PC-9 (cell line): ENCODE measurements around the gene DEAF1. TPM values are rescaled to one million over a fixed set of nuclear protein-coding genes. Genes with fewer than 3 reads are reported as not detected.

Experiments used
- BruUV-seq: library from RNA; stranded (reverse); fragments of 400-500 nt; replicated peaks from 2 replicates; lab custom pipeline; 2021; lab: Mats Ljungman, UMichigan
- CTCF ChIA-PET: fragments of 300-600 bp; sonication (Branson Sonifier 250); formaldehyde crosslinking; loops from one replicate; lab custom pipeline; 2022; ENCODE audit warnings: antibody characterized with exemption; lab: Charles Lee
- POLR2A ChIA-PET: fragments of 300-600 bp; sonication (Branson Sonifier 250); formaldehyde crosslinking; loops from one replicate; lab custom pipeline; 2022; ENCODE audit warnings: antibody characterized with exemption; ENCODE audit not compliant: unreplicated experiment; lab: Charles Lee
- DNase-seq, 2 experiments: peaks; one replicate each; pipeline versions ENCODE4 v3.0.0 to v3.0.0-alpha.2; 2015 to 2022; ENCODE audit warnings: mixed read lengths in 1 of 2
- H2AFZ ChIP-seq: fragments of 200-600 bp; sonication (generic); 2 replicates; pipeline ENCODE4 v1.8.1; 2017; ENCODE audit warnings: antibody characterized with exemption
- H3F3A ChIP-seq: fragments of 200-600 bp; sonication (generic); 2 replicates; pipeline ENCODE4 v1.8.1; 2017; ENCODE audit warnings: antibody characterized with exemption, mild to moderate bottlenecking, low read depth; ENCODE audit not compliant: insufficient read depth
- H3K27ac ChIP-seq: fragments of 200-600 bp; sonication (generic); 2 replicates; pipeline ENCODE4 v1.6.1; 2016; ENCODE audit warnings: mixed run types
- H3K27me3 ChIP-seq: fragments of 200-600 bp; sonication (generic); 2 replicates; pipeline ENCODE4 v1.6.1; 2016; ENCODE audit warnings: low read depth, mixed run types; ENCODE audit not compliant: insufficient read depth
- H3K36me3 ChIP-seq: fragments of 200-600 bp; sonication (generic); 2 replicates; pipeline ENCODE4 v1.6.1; 2016; ENCODE audit warnings: low read depth, mixed run types
- H3K4me1 ChIP-seq: fragments of 200-600 bp; sonication (generic); replicated peaks from 2 replicates; pipeline ENCODE4 v1.6.1; 2016; ENCODE audit warnings: mixed run types; ENCODE audit not compliant: insufficient read depth
- H3K4me2 ChIP-seq: fragments of 200-600 bp; sonication (generic); 2 replicates; pipeline ENCODE4 v1.6.1; 2017; ENCODE audit warnings: mixed run types
- H3K4me3 ChIP-seq: fragments of 200-600 bp; sonication (generic); 2 replicates; pipeline ENCODE4 v1.6.1; 2016; ENCODE audit warnings: mixed run types
- H3K79me2 ChIP-seq: fragments of 200-600 bp; sonication (generic); 2 replicates; pipeline ENCODE4 v1.6.1; 2017; ENCODE audit warnings: low read depth, mixed run types
- H3K9me2 ChIP-seq: fragments of 200-600 bp; sonication (generic); 2 replicates; pipeline ENCODE4 v1.8.1; 2017; ENCODE audit warnings: mild to moderate bottlenecking; ENCODE audit not compliant: insufficient read depth
- H3K9me3 ChIP-seq: fragments of 200-600 bp; sonication (generic); 2 replicates; pipeline ENCODE4 v1.8.1; 2016; ENCODE audit warnings: low read depth; ENCODE audit not compliant: insufficient read depth
- H4K20me1 ChIP-seq: fragments of 200-600 bp; sonication (generic); 2 replicates; pipeline ENCODE4 v1.8.1; 2017; ENCODE audit not compliant: insufficient read depth
- EZH2 ChIP-seq: fragments of 200-600 bp; sonication (generic); IDR thresholded peaks from 2 replicates; pipeline ENCODE4 v1.8.0; 2017; ENCODE audit warnings: antibody characterized with exemption, low read depth
- intact Hi-C: fragments of 100-400 bp; cut with micrococcal nuclease; formaldehyde crosslinking; loops from one replicate; pipeline ENCODE4 v1.10.0; 2022; ENCODE audit not compliant: unreplicated experiment
- total RNA-seq: library from RNA; stranded (reverse); gene quantifications from 2 replicates; pipeline ENCODE4 v1.2.3, GENCODE V29; 2021
- TF ChIP-seq, protein P1 (sequence below): fragments of 200-600 bp; sonication (generic); conservative IDR thresholded peaks from 2 replicates; pipeline ENCODE4 v1.6.1; 2017; ENCODE audit warnings: mixed run types, antibody characterized with exemption, mild to moderate bottlenecking, moderate library complexity

DEAF1 gene
- total RNA-seq, 1 experiment from 2014 or later, result 36.9 TPM

DNA sequence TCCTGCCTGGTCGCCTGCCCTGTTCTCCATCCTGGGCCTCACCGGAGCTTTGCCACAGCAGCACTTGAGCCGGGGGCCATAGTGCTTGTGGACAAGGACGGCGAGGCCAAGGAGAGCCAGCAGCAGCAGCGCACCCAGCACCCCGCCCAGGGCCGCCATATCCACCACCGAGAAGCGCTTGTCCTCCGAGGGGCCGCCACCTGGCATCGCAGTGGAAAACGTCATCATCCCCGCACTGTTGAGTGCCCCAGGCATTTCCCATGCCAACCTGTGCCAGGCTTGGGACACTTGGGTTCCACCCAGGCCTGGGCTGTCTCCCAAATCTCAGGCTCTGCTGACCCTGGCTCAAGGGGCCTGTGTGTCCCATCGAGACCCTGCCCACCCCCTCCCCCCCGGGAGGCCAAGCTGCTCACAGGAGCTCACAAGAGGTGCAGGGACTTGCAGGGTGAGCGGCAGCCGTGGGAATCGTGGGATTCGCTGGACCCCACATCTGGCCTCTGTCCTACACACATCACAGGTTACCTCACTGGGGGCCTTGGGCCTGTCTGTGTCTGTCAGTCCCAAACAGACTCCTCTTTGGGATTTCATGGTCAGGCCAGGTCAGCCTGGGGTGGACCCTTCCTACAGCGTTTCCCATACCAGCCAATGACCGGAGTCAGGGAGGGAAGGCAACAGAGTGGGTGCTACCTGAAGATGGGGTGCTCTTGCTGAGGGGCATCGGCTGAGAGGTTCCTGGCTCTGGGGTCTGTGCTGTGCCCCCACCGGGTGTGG, 76.9 kb downstream of the DEAF1 start:
- no peak for TF ChIP-seq EZH2
- TF ChIP-seq, protein P1, sequence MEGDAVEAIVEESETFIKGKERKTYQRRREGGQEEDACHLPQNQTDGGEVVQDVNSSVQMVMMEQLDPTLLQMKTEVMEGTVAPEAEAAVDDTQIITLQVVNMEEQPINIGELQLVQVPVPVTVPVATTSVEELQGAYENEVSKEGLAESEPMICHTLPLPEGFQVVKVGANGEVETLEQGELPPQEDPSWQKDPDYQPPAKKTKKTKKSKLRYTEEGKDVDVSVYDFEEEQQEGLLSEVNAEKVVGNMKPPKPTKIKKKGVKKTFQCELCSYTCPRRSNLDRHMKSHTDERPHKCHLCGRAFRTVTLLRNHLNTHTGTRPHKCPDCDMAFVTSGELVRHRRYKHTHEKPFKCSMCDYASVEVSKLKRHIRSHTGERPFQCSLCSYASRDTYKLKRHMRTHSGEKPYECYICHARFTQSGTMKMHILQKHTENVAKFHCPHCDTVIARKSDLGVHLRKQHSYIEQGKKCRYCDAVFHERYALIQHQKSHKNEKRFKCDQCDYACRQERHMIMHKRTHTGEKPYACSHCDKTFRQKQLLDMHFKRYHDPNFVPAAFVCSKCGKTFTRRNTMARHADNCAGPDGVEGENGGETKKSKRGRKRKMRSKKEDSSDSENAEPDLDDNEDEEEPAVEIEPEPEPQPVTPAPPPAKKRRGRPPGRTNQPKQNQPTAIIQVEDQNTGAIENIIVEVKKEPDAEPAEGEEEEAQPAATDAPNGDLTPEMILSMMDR, result no peak
- Histone ChIP-seq H2AFZ (no peak overlapping the region), H3K9me3 (no peaks in the 10 kb centered on the region), H3K4me1 (no peaks in the 10 kb centered on the region), H4K20me1 (peaks cover 2% of the 10 kb centered on the region), H3K36me3 (no peaks in the 10 kb centered on the region), H3F3A (peaks cover 4% of the 10 kb centered on the region; the same call in 1 of the 2 replicates), H3K27ac (no peak overlapping the region), H3K79me2 (no peaks in the 10 kb centered on the region), H3K4me3 (no peak overlapping the region), H3K9me2 (no peaks in the 10 kb centered on the region), H3K27me3 (no peaks in the 10 kb centered on the region), H3K4me2 (no peak overlapping the region)
- BruUV-seq, result no TSS peak
- no peak for DNase-seq
- CTCF ChIA-PET, result interaction anchor here (0.6 kb wide), 1 partner anchor 42 kb away, joined by 3 read pairs; no protein-coding TSS in a partner anchor
- intact Hi-C loops, result no loop called here
- POLR2A ChIA-PET, result no interaction called here

DNA sequence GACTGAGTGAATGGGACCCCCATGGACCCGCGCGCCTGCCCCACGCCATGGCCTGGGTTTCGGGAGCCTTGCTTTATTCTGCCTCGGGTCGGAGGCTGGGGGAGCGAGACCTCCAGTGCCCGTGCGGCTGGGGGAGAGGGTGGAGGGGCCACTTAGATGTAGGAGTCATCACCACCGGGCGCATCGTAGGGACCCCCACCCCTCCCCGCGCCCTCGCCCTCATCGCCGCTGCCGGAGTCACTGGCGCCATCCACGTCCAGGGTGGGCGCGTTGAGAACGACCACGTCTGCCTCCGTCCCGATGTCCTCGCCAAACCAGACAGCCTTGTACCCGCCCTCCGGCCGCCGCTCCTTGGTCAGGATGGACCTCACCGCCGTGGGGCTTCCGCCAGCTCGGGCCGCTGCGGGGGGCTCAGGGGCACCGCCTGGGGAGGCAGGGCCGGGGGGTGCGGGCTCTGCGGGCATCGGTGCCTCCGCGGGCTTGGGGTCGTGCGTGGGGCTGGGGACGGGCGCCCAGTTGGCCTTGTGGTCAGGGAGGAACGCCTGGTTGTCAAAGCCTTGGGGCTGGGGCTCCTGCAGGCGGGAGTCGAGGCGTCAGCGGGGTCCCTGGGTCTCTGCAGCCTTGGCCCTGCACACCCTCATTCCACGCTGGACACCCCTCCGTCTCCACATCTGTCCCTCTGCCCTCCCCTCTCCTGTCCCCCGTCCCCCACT, 77.7 kb downstream of the DEAF1 start:
- no peak overlapping the region for H3K4me2 ChIP-seq
- H4K20me1 ChIP-seq, result peaks cover 7% of the 10 kb centered on the region
- H3K9me2 ChIP-seq, result no peaks in the 10 kb centered on the region
- intact Hi-C loops, result no loop called here
- TF ChIP-seq, protein P1, result no peak
- no peak for TF ChIP-seq EZH2
- CTCF ChIA-PET, result interaction anchor here (0.6 kb wide), 1 partner anchor 42 kb away, joined by 3 read pairs; no protein-coding TSS in a partner anchor
- H3K36me3 ChIP-seq, result no peaks in the 10 kb centered on the region
- DNase-seq, result no peak
- H3K4me3 ChIP-seq, result no peak overlapping the region
- no TSS peak for BruUV-seq
- H3K9me3 ChIP-seq, result no peaks in the 10 kb centered on the region
- H3K4me1 ChIP-seq, result no peaks in the 10 kb centered on the region
- H3F3A ChIP-seq, result peaks cover 5% of the 10 kb centered on the region; the same call in 1 of the 2 replicates
- no peak overlapping the region for H2AFZ ChIP-seq
- no peaks in the 10 kb centered on the region for H3K27me3 ChIP-seq
- no peaks in the 10 kb centered on the region for H3K79me2 ChIP-seq
- no peak overlapping the region for H3K27ac ChIP-seq
- POLR2A ChIA-PET, result no interaction called here

DNA sequence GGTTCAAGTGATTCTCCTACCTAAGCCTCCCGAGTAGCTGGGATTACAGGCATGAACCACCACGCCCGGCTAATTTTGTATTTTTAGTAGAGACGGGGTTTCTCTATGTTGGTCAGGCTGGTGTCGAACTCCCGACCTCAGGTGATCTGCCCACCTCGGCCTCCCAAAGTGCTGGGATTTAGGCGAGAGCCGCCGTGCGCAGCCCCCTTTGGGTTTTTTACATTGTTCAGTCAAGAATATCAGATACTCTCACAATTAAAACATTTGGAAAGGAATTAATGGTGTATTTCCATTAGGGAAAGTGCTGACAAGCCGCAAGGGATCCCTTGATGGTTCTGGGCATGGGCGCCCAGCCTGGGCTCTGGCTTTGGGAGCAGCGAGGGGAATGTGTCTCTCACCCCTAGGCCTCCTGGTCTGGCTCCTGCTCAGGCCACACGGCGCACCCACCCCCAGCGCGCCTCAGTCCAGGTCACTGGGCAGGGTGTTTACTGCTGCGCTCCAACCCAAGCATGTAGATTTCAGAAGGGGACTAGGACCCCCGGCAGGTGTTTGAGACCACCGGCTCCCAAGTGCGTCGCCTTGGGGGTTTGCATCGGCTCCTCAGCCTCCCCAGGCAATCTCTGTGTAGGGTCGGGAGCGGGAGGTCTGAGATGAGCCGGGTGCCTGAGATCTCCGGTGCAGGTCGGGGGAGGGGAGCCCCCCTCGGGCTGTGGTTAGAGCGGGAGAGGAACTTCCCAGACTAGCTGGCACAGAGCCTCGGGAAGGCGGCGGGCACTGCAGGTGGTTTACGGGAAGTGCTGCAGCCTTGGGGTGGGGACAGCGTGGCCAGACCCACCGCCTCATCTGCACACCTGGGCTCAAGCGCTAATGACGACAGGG, 78.5 kb downstream of the DEAF1 start:
- Histone ChIP-seq H2AFZ (no peak overlapping the region), H3K79me2 (no peaks in the 10 kb centered on the region), H3K4me2 (peak overlapping the region; percentile 78), H3K4me3 (no peak overlapping the region; the same call in 1 of the 2 replicates), H3K36me3 (no peaks in the 10 kb centered on the region), H3K27me3 (no peaks in the 10 kb centered on the region), H3K4me1 (no peaks in the 10 kb centered on the region), H3F3A (peaks cover 13% of the 10 kb centered on the region), H3K27ac (no peak overlapping the region), H4K20me1 (peaks cover 7% of the 10 kb centered on the region), H3K9me3 (no peaks in the 10 kb centered on the region), H3K9me2 (no peaks in the 10 kb centered on the region)
- no peak for DNase-seq
- CTCF ChIA-PET, result no interaction called here
- intact Hi-C loops, result no loop called here
- POLR2A ChIA-PET, result no interaction called here
- TF ChIP-seq EZH2, result no peak
- TF ChIP-seq, protein P1, result no peak
- BruUV-seq, result no TSS peak
